HG03558 (cell line): ENCODE data around the gene RFESD.
"Not testable (repeated sequence)": the region's sequence is repeated elsewhere in the genome, so short reads cannot be mapped to it uniquely, and the experiment has no call there.

Experiments used
- ATAC-seq: cut with Tn5 transposase; IDR thresholded peaks from one replicate; pipeline ENCODE4 v1.9.1; 2021; ENCODE audit warnings: moderate number of reproducible peaks; ENCODE audit not compliant: unreplicated experiment; ENCODE audit errors: extremely low read depth

The RFESD gene

DNA sequence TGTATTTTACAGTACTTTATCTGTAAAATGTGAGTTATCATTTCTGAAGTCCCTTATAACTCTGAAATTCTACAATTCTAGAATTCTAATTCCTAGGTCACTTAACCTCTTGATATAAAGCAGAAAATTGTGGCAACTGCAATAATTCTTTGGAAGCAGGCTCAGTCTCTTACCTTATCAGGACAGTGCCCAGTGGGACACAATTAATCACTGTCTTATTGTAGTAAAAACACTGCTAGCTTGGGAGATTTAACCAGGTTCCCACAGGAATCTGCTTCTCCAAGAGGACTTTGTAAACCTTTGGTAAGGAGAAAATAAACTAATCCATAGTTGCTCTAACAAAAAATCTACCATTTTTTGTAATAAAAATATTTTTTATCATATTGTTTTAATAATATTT is 54.5 kb downstream of the RFESD start:
- ATAC-seq = no peak

DNA sequence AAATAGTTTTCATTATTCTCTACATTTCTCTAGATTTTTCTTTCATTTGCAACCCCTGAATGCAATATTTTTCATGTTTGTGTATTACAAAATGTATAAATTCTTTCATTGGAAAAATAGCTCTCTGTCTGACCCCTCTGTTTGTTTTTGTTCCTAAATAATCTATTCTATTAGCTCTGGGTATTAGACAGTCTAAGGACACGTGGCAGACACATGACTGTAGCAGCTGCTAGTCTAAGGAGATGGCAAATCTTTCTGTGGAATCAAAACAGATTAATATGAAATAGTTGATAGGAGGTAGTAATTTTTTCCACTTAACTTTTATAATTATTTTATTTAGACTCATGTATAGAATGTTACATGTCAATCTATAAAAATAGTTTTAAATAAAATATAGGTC is 57.6 kb downstream of the RFESD start:
- no peak for ATAC-seq

DNA sequence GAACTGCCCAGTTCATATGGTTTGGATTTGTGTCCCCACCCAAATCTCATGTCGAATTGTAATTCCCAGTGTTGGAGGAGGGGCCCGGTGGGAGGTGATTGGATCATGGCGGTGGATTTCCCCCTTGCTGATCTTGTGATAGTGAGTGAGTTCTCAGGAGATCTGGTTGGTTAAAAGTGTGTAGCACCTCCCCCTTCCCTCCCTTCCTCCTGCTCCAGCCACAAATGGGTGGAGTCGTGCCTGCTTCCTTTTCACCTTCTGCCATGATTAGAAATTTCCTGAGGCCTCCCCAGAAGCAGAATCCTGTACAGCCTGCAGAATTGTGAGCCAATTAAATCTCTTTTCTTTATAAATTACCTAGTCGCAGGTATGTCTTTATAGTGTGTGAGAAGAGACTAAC is 59.6 kb downstream of the RFESD start:
- ATAC-seq = not testable (repeated sequence)

DNA sequence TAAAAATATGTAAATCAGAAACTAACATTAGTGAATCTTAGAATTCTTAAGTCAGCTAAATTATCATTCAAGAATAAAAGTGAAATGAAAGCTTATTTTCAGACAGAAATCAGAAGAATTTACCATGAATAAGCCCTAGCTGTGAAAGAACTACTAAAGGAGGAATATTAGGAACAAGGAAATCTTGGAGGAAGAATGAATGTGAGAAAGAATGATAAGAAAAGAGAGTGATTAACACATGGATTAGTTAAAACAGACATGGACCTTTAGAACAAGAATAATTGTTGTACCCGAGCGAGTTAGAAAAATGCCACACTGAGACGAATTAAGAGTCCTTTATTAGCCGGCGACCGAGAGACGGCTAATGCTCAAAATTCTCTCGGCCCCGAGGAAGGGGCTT is 60.5 kb downstream of the RFESD start:
- ATAC-seq = no peak
